Epithelial cell of esophagus (primary cell): Measurements from ENCODE around the gene JPH3.

ENCODE experiments used
- DNase-seq: peaks from one replicate; pipeline ENCODE4 v3.0.0; 2010; ENCODE audit warnings: low read depth
- H3K4me3 ChIP-seq: 2 replicates; pipeline ENCODE4 v1.5.1; 2011; ENCODE audit warnings: mild to moderate bottlenecking, low read length, control low read depth
- TF ChIP-seq, protein P1 (sequence below): IDR thresholded peaks from 2 replicates; pipeline ENCODE4 v1.5.1; 2011; ENCODE audit warnings: low read depth, mild to moderate bottlenecking, low read length, control low read depth, inconsistent platforms; ENCODE audit not compliant: insufficient read depth; ENCODE audit errors: missing control alignments

Gene JPH3

DNA sequence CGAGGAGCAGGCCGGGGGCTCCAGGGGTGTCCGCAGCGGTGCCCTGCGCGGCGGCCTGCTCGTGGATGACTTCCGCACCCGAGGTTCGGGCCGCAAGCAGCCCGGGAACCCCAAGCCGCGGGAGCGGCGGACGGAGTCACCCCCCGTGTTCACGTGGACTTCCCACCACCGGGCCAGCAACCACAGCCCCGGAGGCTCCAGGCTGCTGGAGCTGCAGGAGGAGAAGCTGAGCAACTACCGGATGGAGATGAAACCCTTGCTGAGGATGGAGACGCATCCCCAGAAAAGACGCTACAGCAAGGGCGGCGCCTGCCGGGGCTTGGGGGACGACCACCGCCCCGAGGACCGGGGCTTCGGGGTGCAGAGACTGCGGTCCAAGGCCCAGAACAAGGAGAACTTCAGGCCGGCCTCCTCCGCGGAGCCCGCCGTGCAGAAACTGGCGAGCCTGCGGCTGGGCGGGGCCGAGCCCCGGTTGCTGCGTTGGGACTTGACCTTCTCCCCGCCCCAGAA lies 87.7 kb downstream of the JPH3 start:
- H3K4me3 ChIP-seq, result no peak overlapping the region
- DNase-seq, result no peak
- TF ChIP-seq, protein P1, sequence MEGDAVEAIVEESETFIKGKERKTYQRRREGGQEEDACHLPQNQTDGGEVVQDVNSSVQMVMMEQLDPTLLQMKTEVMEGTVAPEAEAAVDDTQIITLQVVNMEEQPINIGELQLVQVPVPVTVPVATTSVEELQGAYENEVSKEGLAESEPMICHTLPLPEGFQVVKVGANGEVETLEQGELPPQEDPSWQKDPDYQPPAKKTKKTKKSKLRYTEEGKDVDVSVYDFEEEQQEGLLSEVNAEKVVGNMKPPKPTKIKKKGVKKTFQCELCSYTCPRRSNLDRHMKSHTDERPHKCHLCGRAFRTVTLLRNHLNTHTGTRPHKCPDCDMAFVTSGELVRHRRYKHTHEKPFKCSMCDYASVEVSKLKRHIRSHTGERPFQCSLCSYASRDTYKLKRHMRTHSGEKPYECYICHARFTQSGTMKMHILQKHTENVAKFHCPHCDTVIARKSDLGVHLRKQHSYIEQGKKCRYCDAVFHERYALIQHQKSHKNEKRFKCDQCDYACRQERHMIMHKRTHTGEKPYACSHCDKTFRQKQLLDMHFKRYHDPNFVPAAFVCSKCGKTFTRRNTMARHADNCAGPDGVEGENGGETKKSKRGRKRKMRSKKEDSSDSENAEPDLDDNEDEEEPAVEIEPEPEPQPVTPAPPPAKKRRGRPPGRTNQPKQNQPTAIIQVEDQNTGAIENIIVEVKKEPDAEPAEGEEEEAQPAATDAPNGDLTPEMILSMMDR, result no peak

DNA sequence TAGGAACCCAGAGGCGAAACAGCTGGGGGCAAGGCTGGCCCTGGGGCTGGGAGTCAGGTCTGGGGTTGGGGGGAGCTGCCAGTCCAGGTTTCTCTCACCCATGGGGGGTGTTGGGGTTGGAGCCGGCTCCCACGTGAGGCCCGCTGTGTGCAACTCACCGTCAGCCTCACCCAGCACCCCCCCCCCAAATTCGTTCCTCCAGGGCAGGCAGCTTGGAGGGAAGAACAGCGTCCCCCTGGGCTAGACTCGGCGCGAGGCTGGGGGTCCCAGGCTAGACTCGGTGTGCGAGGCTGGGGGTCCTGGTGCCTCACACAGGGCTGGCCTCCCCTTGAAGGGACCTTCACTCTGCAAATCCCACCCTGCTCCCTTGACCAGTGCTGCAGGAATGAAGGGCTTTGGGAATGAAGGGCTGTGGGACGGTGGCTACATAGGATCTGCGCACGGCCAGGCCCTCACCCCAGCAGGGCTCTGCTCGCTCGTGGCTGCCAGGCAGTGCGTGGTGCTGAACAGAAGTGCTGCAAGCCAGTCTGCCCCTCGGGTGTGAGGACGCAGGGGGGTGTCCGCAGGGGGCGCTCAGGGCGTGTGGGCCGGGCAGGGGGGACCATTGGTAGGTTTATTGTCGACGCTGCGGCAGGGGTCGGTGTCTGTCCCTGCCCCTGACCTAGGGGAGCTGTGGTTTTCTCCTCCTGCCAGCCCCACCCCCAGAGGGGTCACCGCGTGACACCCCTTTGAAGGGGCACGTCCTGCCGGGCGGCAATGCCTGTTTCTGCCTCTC lies 88.8 kb downstream of the JPH3 start:
- TF ChIP-seq, protein P1, result no peak
- no peak overlapping the region for H3K4me3 ChIP-seq
- no peak for DNase-seq

DNA sequence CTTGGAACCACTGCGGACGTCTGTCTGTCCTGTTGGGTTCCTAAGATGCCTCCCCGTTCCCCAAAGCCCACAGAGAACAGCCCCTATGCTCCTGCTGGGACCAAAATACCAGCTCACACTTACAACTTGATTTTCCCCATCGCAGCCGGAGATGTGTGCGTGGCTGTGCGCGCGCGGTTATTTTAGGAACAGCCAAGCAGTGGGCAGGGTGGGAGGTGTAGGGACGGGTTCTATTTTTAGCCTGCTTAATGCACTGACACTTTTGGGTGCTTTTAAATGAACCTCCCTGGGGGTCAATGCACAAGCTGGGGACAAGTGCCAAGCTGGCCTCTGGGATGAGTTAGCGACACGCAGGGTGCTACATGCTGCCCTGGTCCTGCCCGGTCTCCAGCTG lies 89.4 kb downstream of the JPH3 start:
- DNase-seq, result no peak
- H3K4me3 ChIP-seq, result no peak overlapping the region
- TF ChIP-seq, protein P1, result no peak

DNA sequence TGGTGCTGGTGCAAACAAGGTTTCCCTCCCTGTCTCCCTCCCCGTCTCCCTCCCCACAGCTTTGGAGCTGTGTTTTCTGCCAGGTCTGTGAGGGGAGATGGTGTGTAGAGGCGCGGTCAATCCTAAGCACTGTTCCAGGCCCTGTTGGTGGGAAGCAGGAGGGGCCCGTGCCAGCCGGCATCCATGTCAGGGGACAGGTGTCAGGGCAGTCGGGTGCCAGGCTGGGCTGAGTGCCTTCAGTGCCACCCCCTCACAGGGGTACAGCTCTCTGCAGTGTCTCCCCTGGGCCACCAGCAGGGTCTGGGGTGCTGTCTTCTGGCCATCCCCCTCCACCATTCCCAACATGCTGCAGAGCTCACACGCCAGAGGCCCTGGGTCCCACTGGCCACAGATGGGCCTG lies 89.9 kb downstream of the JPH3 start:
- no peak for DNase-seq
- TF ChIP-seq, protein P1, result no peak
- H3K4me3 ChIP-seq, result no peak overlapping the region

DNA sequence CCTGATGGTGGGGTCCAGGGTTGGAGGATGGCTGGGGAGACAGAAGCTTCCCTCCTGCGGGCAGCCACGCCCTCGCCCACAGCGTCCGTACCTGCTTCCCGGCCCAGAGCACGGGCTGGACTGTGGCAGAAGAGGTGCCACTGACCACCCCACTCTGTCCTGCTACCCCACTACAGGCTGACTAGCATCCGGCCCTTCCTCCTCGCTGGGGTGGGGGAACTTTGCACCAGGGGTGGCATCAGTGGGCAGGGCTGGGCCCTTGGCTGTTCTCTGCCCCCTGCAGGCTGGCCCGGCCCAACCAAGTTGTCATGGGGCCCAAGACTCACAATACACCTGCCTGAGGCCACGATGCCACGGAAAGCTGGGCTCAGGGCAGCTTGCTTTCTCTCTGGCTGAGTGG lies 90.4 kb downstream of the JPH3 start:
- H3K4me3 ChIP-seq, result no peak overlapping the region
- TF ChIP-seq, protein P1, result no peak
- DNase-seq, result no peak

DNA sequence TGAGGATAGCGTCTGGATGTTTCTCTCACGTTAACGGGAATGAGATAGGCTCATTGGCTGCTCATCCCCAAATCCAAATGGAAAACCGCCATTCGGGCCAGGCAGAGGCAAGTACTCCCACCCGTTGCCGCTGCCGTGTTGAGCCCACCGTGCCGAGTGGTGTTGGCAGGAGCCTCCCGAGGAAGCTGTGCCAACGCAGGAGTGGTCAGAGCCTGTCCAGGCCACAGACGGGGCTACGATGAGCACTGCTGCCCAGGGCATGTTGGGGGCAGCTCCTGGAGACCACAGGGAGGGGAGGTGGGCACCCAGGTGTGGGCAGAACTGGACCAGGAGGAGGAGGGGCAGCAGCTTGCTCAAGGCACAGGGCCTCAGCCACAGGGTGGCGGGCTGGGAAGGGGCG lies 91.5 kb downstream of the JPH3 start:
- no peak overlapping the region for H3K4me3 ChIP-seq
- TF ChIP-seq, protein P1, result no peak
- no peak for DNase-seq

DNA sequence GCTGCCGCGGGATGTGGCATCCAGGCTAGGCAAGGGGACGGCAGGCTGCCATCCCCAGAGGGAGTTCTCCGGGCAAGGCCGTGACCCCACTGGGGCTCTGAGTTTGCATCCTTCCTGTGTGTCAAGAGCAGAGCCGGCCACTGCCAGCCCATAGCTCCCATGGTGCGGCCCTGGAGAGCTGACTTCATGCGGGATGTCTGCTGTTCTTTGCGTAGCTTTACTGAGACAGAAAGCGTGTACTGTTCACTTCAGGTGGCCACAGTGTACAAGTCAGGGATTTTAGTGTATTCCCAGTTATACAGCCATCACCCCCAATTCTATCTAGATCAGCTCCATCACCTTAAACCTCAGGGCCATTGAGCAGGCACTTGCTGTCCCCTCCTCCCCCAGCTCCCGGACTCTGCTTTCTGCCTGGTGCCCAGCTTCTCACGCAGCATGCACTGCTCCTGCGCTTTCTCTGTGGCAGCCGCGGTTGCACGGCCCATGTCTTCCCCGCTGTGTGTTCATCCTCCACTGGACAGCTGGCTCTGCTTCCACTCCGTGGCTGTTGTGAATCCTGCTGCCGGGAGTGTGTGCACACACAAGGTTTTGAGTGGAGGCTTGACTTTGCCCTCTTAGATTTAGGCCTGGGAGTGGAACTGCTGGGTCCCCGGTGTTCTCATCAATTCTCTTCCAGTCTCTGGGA lies 92.3 kb downstream of the JPH3 start:
- TF ChIP-seq, protein P1, result no peak
- no peak overlapping the region for H3K4me3 ChIP-seq
- no peak for DNase-seq
